Transverse colon (tissue), 4 donors: ENCODE measurements around the gene PAQR3.

Experiments
- EP300 ChIP-seq: sonication (generic); formaldehyde crosslinking; IDR thresholded peaks from one replicate; pipeline ENCODE4 v1.6.1; 2017; ENCODE audit warnings: antibody characterized with exemption, low read depth
- POLR2A ChIP-seq: fragments of 450-650 bp; IDR thresholded peaks from one replicate; pipeline ENCODE4 v1.6.1; 2016; ENCODE audit warnings: antibody characterized with exemption, mild to moderate bottlenecking, moderate library complexity
- POLR2AphosphoS5 ChIP-seq, 3 donors: sonication (generic); formaldehyde crosslinking; IDR thresholded peaks; one replicate each; pipeline ENCODE4 v1.6.1; 2016; ENCODE audit warnings: antibody characterized with exemption in 3 of 3
- TF ChIP-seq, protein P1 (sequence below), 5 experiments: fragments of 200-600 bp in 3 of 5; fragments of 450-650 bp in 2 of 5; sonication (generic) in 3 of 5; IDR thresholded peaks; 1 replicate in 2 of 5; 2 replicates in 3 of 5; pipeline ENCODE4 v1.5.1; 2016 to 2017; ENCODE audit warnings: antibody characterized with exemption in 5 of 5, inconsistent platforms in 3 of 5, mild to moderate bottlenecking in 2 of 5, moderate library complexity in 1 of 5

DNA sequence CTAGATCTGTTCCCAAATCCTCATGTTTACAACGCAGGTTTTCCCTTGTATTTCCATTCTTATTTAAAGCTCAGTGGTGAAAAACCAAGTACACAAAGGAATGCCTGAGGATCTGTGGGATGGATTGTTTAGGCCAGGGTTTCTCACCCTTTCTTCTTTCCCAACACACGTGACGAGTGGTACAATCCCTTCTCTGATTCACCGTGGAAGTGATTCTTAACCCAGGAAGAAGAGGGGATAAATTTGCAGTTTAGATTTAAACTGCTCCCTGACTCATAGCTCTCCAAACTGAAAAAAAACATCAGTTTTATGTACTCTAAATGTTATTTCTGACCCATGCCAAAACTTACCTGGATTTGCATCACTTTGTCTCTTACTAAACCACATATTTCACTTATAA, 17.0 kb downstream of the PAQR3 start:
- TF ChIP-seq, protein P1, sequence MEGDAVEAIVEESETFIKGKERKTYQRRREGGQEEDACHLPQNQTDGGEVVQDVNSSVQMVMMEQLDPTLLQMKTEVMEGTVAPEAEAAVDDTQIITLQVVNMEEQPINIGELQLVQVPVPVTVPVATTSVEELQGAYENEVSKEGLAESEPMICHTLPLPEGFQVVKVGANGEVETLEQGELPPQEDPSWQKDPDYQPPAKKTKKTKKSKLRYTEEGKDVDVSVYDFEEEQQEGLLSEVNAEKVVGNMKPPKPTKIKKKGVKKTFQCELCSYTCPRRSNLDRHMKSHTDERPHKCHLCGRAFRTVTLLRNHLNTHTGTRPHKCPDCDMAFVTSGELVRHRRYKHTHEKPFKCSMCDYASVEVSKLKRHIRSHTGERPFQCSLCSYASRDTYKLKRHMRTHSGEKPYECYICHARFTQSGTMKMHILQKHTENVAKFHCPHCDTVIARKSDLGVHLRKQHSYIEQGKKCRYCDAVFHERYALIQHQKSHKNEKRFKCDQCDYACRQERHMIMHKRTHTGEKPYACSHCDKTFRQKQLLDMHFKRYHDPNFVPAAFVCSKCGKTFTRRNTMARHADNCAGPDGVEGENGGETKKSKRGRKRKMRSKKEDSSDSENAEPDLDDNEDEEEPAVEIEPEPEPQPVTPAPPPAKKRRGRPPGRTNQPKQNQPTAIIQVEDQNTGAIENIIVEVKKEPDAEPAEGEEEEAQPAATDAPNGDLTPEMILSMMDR (IDR thresholded peaks at IDR 0.05) = no peak
- TF ChIP-seq EP300 = no peak
- TF ChIP-seq POLR2A = no peak
- no peak for TF ChIP-seq POLR2AphosphoS5 (IDR thresholded peaks at IDR 0.05)
